Frontal cortex (tissue), 1 donor: ENCODE results near the gene HSPB9. TPM values are rescaled to one million over a fixed set of nuclear protein-coding genes. Genes with fewer than 3 reads are reported as not detected.

ENCODE experiments used
- total RNA-seq: library from RNA; depleted of rRNA; stranded (reverse); fragments of >200 nt; gene quantifications from one replicate; pipeline ENCODE4 v1.2.3, GENCODE V29; 2014

Gene HSPB9
- total RNA-seq, 1 donor from 2014 or later: under 0.01 TPM

Other genes starting within 250 kb of the HSPB9 start
- 140 TPM for gene ACLY, start 203.9 kb upstream of the HSPB9 start, total RNA-seq
- 3.3 TPM for gene ODAD4, start 192.2 kb upstream of the HSPB9 start, total RNA-seq
- 50.5 TPM for gene CNP, start 156.0 kb upstream of the HSPB9 start, total RNA-seq
- gene DNAJC7, start 105.4 kb upstream of the HSPB9 start, total RNA-seq: 91.3 TPM
- 31.4 TPM for gene NKIRAS2, start 102.7 kb upstream of the HSPB9 start, total RNA-seq
- gene C17orf113, start 72.2 kb upstream of the HSPB9 start, total RNA-seq: 3.7 TPM
- 0.41 TPM for gene ZNF385C, start 24.3 kb upstream of the HSPB9 start, total RNA-seq
- 0.82 TPM for gene DHX58, start 10.1 kb upstream of the HSPB9 start, total RNA-seq
- gene KAT2A, start 1.4 kb upstream of the HSPB9 start, total RNA-seq: 10.2 TPM
- gene RAB5C, start 32.2 kb downstream of the HSPB9 start, total RNA-seq: 39.1 TPM
- gene KCNH4, start 58.3 kb downstream of the HSPB9 start, total RNA-seq: 0.41 TPM
- gene HCRT, start 62.6 kb downstream of the HSPB9 start, total RNA-seq: 0.41 TPM
- gene GHDC, start 71.7 kb downstream of the HSPB9 start, total RNA-seq: 6.9 TPM
- gene STAT5B, start 153.6 kb downstream of the HSPB9 start, total RNA-seq: 17.5 TPM
- 1.6 TPM for gene STAT5A, start 165.7 kb downstream of the HSPB9 start, total RNA-seq